Hematopoietic multipotent progenitor cell treated with erythropoietin and hydrocortisone succinate and interleukin-3 and kit ligand, for 17 days (in vitro differentiated cells): ENCODE measurements around the gene SLC17A5.
A peak's percentile ranks its signal among the peaks of the same experiment; 100 is the strongest.
"Not testable (repeated sequence)": the region's sequence is repeated elsewhere in the genome, so short reads cannot be mapped to it uniquely, and the experiment has no call there.

Experiments
- DNase-seq: peaks from one replicate; pipeline ENCODE4 v3.0.0-alpha.2; 2015; ENCODE audit warnings: low spot score

SLC17A5 gene, protein sequence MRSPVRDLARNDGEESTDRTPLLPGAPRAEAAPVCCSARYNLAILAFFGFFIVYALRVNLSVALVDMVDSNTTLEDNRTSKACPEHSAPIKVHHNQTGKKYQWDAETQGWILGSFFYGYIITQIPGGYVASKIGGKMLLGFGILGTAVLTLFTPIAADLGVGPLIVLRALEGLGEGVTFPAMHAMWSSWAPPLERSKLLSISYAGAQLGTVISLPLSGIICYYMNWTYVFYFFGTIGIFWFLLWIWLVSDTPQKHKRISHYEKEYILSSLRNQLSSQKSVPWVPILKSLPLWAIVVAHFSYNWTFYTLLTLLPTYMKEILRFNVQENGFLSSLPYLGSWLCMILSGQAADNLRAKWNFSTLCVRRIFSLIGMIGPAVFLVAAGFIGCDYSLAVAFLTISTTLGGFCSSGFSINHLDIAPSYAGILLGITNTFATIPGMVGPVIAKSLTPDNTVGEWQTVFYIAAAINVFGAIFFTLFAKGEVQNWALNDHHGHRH

DNA sequence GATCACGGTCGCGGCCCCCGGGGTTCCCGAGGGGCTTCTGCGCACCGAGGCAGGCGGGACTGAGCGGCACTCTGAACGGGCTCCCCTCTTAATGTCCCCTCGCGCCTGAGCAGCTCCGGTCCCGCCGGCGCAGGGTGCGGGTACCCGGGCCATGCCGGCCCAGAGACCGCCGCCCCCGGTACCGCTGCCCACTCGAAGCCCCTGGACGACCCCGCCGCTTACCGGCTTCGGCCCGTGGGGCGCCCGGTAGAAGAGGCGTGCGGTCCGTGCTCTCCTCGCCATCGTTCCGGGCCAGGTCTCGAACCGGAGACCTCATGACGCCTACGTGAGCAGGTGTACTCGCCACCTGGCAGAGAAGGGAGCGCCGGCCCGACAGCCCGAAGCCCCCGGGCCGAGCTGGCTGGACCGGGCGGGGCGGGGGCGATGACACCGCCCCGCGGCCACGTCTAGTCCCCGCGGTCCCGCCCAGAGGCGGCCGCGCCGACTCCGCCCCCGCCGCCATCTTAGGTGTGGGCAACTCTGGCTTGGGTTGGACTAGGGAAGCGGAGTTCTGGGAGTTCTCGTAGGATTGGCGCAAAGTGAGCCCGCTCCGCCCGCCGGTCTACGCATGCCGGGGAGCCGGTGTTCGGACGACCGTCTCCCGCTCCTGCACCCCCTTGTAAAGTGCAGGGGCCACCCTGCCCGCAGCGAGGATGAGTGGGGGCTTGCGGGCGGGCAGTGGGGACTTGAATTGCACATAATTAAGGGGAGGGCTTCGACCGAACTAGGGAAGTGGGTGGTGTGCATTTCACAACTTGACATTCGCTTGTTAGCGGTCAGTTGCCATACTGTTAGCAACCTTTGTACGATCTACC lies at the start of gene SLC17A5:
TSS of gene SLC17A5 (minus strand) at position 422 of the 854 bp plus-strand sequence. CDS start at position 316, 106 bp downstream.
- DNase-seq = peak; percentile 90

DNA sequence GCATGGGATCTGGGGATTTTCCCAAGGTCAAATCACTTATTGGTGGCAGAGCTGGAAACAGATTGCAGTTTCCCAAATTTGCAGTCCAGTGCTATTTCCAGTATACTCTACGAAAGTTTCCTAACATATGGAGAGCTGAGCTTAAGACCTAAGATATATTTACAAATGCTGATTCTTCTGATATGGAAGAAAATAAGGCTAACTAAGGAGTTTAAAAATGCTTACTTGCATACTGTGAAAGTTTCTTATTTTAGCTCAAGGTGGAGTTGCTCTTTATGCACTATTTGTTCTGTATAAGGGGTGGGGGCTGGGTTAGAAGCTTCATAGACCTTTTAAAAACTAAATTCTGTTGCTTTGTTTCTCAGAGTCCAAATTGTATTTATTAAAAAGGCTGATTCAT lies 49.7 kb upstream of the SLC17A5 start:
- DNase-seq = no peak

DNA sequence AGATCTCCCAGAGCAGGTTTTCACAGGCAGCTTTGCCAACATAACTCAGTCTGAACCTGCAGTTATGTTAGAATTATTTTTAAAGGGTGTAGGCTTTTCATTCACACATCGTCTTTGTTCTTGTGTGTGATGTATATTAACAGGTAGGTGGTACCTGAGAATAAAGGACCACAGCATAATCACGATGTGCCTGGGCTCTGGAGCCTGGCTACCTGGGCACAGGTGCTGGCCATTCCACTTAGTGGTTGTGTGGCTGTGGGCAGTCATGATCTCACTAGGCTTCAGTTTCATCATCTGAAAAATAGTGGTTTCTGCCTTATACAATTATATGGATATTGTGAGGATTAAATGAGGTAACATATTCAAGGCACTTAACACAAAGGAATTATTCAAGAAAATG lies 48.7 kb upstream of the SLC17A5 start:
- DNase-seq = no peak

DNA sequence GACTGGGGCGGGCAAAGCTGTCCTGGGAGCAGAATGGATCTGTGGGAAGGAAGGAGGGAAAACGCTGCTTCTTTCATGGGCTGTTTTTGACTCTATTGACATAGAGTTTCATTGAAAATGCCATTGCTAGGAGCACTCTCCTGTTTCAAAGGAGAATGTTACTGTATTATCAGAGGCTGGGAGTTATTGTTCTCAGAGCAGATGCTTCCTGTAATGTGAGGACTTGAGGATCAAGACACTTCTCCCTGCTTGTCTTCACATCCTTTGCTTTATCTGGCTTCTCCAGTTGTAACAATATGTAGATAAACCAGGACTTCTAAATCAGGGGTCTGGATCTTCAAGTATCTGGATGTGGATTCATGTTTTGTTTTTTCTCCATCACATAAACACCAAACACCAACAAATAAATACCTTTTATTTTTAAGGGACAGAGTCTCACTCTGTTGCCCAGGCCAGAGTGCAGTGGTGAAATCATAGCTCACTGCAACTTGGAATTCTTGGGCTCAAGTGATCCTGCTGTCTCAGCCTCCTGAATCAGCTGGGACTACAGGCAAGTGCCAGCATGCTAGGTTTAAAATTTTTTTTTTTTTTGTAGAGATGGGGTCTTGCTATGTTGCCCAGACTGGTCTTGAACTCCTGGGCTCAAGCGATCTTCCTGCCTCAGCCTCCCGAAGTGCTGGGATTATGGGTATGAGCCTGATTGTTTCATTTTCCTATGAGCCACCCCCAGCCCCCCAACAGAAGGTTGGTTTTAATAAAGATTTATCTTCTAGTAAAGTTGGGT lies 46.1 kb upstream of the SLC17A5 start:
- no peak for DNase-seq

DNA sequence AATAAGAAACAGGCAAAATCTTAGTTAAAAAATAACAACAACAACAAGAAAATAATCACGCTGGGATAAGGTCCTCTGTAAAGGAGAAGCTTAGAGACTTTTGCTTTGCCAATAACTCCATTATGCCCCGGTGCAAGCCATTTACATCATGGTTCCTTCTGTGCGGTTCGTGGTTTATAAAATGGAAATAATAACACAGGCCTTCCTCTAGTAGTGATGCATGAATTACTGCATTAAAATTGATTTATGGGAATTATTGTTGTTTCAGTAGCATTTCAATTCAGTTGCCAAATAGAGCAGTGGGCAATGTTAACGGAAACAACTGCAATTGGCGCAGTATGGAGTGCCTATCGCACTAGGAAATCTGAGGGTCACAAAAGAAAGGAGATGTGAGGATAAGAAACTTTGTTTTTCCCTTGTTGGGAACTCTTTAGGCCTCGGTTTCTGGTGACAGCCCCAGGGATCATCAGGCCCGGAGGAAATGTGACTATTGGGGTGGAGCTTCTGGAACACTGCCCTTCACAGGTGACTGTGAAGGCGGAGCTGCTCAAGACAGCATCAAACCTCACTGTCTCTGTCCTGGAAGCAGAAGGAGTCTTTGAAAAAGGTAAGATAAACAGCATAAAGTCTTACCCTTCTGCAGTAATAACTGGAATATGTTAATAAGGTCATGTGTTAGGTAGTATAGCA lies 43.3 kb upstream of the SLC17A5 start:
- no peak for DNase-seq

DNA sequence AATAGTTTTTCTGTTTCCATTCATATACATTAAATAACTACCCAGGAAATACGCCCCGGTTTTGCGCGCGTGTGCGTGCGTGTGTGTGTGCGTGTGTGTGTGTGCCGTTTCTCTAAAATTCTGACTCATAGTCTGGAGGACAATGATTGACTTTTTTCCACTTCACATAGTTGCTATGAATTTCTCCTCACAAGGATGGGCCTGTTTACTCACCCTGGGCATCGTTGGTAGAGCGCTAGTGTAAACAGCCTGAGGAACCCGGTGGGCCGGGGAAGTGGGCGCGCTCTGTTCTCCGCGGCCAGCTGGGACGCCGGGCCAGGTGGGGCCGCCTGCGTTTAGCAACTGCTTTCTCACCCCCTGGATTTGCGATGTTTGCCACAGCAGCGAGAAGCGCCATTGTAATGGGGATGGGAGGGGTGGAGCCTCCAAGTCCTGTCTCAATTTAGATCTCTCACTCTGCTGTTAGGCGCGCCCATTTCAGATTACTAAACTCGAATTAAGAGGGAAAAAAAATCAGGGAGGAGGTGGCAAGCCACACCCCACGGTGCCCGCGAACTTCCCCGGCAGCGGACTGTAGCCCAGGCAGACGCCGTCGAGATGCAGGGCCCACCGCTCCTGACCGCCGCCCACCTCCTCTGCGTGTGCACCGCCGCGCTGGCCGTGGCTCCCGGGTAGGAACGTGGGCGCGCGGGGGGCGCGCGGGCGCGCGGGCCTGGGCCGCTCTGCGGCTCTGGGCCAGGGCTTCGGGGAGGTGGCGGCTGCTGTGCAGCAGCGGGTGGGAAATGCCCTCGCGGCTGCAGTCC lies 42.0 kb upstream of the SLC17A5 start, which contains the start of gene CD109:
TSS of gene CD109 (plus strand) at position 585 of the 803 bp plus-strand sequence. CDS start at position 598, 13 bp downstream.
- DNase-seq = no peak

DNA sequence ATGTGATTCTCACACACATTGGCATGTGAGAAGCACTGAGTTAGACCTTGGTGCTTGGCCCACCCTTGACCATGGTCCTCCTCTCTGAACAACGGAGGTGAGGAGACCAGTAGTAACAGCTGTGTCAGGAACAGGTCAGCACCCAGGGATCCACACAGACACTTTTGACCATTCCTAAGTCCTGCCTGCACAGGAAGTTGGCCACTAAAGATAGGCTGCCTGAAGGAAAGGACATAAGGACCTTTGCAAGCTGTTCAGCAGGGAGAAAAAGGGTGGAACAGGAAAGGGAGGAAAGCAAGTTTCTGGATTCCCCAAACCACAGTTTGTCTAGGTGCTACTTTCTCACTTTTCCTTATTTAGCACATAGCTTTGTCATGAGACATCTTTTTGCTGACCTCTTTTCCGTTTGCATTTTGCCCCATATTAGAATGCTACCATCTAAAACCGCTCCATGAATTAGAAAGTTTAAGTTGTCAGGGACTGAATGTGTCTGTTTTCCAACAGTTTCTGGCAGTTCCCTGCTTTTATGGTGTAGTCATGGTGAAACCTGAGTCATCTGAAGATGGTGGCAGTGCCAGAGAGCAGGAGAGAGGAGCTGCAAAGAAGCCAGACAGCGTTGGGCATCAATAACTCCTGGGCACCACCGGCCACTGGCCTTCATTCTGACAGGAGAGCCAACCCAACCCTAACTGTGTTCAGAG lies 41.1 kb upstream of the SLC17A5 start:
- no peak for DNase-seq

DNA sequence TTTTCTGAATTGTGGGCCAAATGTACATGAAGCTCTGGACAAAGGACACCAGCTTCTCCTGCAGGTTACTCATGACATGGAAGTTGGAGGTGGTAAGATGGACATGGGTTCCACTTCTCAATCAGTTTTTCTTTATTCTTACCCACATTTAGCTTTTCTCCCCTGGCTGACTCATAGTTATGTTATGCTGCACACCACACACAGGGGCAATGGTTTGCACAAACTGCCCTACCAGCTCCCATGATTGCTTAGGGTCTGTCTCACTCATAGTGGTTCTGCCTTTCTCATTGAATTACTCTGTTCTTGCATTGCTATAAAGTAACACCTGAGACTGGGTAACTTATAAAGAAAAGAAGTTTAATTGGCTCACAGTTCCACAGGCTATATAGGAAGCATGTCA lies 37.7 kb upstream of the SLC17A5 start:
- no peak for DNase-seq

DNA sequence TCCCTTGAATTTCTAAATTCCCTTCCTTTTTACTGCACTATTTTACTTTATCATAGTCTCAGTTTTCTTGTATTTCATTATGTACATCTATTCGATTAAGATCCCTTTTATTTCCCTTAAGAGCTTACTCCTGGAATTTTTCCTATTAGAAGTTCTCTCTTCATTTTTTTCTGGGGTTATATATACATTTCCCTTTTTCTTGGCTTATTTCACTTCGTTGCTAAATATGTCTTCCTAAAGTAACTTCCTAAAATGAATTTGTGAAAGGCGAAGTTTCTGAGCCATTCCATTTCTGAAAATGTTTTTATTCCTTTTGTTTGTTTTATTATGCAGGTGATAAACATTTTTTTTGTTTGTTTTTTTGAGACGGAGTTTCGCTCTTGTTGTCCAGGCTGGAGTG lies 36.3 kb upstream of the SLC17A5 start:
- DNase-seq = no peak

DNA sequence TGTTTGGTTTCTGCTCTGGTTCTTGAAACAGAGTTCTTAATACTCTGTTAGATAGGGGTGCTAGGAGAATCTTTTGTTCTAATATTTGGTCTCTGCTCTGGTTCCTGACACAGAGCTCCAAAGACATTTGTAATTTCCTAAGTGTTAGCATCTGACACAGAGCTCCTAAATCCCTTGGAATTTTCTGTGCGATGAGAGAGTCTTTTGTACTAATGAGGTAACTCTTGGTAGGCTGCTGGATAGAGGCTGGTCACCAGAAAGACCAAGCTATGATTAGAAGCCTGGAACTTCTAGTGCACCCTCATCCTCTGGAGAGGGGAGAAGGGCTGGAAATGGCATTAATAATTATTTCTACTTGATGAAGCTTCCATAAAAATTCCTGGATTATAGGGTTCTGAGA lies 34.6 kb upstream of the SLC17A5 start:
- DNase-seq = no peak

DNA sequence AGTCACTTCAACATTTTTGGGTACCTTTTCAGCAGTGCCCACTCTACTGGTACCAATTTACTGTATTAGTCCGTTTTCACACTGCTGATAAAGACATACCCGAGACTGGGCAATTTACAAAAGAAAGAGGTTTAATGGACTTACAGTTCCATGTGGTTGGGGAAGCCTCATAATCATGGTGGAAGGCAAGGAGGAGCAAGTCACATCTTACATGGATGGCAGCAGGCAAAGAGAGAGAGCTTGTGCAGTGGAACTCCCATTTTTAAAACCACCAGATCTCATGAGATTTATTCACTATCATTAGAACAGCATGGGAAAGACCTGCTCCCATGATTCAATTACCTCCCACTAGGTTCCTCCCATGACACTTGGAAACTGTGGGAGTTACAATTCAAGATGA lies 29.8 kb upstream of the SLC17A5 start:
- not testable (repeated sequence) for DNase-seq

DNA sequence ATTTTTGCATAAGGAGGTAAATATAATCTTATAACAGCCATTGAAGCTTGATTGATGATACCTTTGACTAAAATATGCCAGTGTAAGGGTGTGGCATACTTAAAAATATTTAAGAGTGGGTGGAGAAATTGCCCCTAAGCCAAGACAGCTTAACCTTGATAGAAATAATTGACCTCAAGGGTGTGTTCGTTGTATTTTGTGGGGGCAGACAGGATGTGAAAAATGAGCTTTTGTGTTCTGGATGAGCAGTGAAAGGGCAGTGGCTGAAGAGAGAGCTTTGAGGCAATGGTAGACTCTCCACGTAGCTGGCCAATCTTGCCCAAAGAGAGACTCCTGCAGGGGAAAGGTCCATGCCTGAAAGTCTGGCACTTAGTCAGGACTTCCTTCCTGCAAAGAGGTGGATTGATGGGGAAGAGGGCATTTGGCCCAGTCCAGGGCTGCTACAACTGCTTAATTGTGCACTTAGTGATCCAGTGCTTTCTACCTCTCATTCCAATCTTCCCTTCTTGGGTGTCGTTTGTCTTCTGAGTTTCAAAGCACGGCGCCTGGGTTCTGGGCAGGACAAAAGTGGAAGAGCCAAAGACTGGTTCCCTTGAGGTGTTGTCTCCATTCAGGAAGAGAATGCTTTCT lies 26.6 kb upstream of the SLC17A5 start:
- DNase-seq = no peak

DNA sequence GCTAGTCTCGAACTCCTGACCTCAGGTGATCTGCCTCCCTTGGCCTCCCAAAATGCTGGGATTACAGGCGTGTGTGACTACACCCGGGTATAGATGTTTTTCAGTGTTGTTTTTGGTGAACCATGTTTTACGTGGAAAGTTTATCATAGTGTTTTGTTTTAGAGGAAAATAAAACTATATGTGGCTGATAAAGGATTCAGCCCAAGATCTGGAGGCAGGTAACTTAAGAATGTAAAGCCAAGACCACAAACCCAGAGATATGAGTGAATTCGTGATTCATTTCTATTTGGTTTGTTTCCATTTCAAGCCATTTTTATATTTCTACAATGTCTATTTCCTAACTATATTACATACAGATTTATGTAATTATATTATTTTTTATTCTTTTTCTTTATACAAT lies 26.1 kb upstream of the SLC17A5 start:
- not testable (repeated sequence) for DNase-seq

DNA sequence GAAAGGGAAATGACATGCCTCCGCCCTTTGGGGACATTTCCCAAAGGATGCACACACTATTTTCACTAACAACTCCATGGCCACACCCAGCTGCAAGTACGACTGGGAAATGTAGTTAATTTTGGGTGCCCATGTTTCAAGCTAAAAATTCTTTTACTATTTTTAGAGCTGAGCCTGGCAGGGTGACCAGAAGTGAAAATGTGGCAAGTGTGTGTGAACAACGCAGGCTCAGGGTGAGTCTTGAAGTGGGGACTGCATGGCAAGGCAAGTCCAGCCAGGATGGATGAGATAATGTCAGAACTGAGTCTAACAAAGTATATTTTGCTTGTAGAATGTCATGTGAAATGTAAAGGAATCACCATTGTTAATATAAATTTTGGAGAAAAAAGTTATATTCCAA lies 25.2 kb upstream of the SLC17A5 start:
- no peak for DNase-seq

DNA sequence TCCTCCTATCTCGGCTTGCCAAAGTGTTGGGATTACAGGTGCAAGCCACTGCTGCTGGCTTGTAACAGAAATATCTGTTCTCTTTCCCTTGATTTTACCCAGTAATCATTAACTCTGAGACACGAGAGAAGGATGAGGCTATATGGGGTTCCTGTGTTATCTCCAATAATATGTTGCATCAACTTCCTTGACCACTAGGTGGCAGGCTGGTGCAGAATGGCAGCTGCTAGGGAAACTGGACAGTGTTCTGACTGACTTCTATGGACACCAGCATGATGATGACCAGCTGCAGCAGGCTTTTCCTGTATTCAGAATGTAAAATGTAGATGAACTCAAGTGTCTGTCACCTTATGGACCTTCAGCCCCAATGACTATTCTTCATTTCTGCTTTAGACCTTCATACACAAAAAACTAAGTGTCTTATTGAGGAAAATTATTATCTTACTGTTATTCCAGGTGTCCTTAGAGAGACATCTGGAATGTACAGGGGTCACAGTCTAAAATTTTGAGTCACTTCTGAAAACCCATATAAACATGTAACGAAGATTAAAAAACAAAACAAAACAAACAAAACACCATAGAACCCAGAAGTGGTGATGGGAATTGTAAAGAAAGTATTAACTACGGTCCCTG lies 21.8 kb upstream of the SLC17A5 start:
- DNase-seq = peak; percentile 82

DNA sequence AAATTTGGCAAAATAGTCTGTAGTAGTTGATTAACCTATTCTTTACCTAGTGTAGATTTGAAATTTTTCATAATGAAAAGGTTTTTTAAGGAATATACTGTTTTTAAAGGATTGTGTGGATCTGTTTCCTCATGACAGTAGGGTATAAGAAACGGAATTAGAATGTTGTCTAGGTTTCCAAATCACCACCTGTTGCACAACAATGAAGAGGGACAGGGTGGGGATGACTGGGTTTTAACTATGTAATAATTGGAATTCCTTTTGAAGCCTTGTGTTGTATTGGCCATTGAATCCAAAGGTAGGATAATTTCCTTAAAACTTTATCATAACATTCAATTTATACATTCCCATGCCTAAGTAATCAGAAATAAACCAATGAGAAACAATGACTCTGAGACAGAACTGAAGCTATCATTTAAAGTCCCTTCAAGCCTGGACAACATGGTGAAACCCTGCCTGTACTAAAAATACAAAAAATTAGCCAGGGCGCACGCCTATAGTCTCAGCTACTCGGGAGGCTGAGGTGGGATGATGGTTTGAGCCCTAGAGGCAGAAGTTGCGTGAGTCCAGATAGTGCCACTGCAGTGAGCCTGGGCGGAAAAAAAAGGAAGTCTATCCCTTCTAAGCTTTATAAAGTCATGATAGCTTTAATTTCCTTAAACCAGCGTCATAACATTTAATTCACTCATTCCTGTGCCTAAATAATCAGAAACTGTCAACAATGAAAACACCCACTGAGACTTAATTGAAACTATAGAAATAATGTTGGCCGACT lies 18.3 kb upstream of the SLC17A5 start:
- no peak for DNase-seq

DNA sequence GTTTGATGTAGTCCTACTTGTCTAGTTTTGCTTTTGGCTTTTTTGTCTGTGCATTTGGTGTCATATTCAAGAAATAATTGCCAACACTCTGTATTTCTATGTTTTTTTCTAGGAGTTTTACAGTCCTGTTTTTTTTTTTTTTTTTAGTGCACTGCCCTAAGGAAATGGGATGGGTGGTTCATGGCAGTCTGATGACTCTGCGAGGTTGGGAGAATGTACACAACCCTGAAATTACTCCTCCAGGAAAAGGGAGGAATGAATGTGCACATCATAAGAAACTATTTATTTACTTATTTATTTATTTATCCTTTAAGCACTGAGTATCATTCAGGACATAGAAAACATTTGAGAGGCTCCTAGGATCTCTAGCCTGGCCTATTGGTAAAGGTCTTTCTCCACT lies 15.2 kb upstream of the SLC17A5 start:
- DNase-seq = no peak

DNA sequence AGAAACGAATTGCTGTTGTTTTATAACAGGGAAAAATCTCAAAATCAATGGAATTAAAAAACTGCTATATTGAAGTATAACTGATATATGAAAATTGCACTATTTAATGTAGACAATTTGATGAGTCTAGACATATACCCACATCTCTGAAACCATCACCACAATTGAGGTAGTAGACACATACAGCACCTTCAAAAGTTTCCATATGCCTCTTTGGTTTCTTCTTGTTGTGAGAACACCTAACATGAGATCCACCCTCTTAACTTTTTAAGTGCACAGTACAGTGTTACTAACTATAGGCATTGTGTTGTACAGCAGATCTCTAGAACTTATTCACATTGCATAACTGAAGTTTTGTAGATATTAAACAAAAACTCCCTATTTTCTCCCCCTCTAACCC lies 14.0 kb upstream of the SLC17A5 start:
- DNase-seq = no peak
